GM18498 (cell line): ENCODE data around the gene KIAA1958.

Experiments used
- ATAC-seq: cut with Tn5 transposase; IDR thresholded peaks from one replicate; pipeline ENCODE4 v1.9.1; 2021; ENCODE audit warnings: mild to moderate bottlenecking, moderate library complexity; ENCODE audit not compliant: unreplicated experiment

Gene KIAA1958

DNA sequence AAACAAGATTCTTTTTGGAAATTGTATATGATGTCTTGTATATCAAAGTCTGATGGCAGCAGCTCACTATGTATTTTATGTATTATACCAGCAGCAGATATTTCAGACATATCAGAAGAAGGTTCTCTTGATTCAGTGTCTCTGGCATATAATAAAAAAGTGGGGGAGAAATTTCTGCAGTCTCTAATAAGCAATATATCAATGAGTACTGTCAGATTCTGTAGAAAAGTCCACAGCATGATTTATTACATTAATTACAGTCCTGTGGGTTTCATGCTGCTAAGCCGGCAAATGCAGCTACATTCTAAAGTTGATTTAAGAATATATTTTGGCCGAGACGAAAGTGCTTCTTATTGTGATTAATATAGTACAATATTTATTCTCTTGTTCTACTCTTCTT lies 113.1 kb downstream of the KIAA1958 start:
- ATAC-seq, result no peak

DNA sequence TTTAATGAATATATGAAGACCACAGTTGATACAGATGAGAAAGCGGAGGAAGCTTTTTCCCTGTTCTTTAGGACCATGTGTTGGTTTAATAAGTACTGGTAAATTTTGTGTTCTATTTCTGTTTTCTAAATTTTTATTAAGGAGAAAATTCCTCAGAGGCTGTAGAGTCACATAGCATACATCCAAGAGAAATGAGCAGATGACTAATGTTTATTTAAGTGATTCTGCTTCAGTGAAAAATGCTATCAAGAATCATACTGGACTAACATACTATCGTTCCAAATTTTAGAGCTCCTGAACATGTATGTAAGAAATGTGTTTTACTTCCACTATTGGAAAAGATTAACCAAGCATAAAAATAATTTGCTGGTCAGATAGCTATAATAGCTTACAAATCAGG lies 115.0 kb downstream of the KIAA1958 start:
- ATAC-seq, result no peak

DNA sequence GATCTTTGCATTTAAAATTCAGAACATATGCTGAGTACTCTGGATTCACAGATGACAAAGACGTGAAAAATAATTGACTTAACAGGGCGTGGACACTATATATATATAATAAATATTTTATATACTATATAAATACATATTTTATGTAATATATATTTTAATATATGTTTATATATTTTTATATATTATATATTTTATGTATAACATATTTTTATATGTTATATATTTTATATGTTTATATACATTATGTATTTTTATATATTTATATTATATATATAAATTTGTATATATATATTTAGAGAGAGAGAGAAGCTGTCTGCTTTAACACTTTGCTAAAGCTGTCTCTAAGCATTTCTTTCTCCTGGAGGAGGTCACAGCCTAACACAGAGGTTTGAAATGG lies 118.2 kb downstream of the KIAA1958 start:
- no peak for ATAC-seq

DNA sequence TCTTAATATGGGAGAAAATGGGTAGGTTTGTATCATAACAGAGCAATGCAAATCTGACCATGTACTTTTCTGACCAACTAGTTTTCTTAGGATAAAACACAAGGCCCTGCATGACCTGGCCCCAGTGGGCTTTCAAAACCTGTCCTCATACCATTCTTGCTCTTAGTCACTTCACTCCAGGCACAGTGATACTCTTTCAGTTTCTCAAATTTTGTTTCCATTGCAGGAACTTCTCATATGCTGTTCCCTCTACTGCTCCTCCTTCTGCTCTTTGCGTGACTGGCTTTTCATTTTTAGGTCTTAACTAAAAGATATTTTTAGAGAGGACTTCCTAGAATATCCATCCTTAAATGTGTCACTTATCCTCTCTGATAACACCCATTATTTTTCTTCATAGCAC lies 118.9 kb downstream of the KIAA1958 start:
- ATAC-seq, result peak; percentile 94

DNA sequence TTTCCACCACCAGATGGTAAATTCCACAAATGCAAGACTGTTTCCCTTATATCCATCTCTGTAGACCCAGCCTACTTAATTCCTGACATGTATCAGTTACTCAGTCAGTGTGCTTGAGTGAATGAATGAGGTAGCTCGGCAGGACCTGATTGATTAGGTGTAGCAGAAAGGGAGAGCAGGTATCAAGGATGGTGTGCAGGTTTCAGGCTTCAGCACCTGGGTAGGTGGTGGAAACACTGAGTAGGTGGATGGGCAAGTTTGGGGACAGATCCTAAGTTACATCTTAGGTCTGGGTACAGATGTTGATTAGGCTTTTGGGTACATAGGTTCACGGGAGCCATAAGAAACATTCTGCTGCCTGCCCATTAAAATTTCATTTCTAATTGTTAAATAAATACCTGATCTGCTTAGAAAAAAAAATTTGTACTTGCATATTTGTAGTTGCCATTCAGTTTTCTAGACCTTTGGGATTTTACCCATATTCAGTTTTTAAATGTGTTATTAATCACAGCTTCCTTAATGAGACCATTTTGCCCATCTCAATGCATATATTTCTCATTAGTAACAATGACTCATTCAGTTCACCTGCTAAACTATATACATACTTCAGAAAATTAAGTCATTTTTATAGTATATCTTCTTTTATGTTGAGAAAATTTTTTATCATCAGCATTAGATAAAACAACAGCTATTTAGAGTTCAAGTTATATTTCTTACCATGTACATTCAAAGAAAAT lies 119.5 kb downstream of the KIAA1958 start:
- peak; percentile 33 for ATAC-seq

DNA sequence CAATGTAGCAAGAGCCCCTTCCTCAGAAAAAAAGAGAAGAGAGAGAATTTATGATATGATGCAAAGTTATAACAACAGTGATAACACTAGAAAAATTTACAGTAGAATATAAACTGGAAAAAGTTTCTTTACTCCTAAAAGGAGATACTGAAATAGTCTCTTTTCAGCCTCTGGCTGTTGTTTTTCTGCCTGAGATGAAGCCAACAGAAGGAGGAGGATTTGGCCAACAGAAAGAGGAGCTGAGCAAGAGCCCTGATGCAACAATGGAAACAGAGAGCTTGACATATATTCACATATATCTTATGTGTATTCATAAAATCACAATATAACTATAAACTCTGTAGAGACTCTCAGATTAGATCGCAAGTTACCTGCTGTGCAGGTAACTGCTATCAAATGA lies 122.2 kb downstream of the KIAA1958 start:
- ATAC-seq, result no peak

DNA sequence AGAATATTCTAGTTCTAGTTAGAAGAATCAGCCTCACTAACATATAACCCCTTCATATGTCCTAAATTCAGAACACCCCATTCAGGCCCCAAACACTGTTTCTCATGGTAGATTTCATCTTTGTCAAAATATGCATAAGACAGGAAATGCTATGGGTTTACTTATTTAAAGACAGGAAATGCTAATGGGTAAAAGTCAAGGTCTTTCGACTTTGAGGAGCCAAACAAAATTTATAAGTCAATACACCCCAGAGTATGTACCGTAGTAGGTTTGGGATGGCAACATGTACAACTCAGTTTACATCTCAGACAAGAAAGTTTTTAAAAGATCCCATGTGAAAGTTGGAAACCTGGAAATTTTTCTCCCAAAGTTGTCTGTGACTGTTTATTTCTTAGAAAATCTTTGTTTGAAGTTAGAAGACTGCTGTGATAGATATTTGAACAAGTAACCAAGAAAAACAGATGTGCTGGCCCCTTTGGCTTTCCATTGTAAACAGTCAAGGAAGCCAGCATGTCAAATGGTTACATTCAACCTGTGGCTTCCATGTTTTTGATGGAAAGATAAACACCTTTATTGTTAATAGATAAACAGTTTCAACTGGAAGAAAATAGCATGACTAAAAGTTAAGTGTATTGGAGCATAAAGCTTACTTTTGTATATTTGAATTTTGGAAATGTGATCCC lies 129.1 kb downstream of the KIAA1958 start:
- ATAC-seq, result no peak

DNA sequence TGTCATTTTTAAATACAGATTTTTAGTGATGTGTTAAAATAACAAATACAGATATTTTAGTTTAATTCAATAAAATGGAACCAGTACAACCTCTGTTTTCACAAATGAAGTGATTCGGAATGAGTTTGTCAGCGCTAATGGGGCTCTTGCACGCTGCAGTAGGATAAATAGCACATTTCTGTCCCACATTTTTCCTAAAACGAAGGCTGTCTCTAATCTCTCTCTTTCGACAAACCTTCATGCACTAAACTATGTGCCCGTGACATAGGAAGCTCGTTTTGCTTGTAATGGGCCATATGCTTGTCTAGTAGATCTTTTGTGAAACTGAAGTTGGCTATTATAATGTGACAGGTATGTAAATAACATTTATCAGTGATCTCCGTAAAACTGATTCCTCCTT lies 130.7 kb downstream of the KIAA1958 start:
- no peak for ATAC-seq

DNA sequence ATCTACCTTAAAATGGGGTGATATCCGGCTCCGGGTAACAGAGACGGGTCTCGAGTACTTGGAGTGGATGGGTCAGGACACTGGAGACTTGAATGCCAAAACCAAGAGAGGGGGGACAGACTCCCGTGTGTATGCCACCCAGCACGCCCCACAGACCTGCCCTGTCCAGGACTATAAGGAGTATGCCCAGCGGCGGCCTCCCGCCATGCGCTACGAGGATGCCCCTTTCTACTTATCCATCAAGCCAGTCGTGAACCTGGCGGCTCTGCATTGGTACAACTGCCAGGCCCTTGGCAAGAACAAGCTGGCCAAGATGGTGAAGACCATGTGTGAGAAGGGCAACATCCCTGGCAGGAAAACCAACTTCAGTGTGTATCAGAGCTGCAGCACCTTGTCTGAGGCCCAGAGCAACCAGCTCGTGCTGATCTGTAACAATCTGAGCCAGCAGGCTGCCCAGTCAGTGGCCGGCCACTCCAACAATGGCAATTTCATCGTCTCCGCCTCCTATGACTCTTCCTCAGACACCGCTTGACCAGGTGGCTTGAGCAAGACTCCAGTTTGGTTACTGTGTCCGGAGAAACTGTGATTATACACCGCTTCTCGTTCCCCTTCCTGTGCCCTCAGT lies 131.9 kb downstream of the KIAA1958 start:
- ATAC-seq, result no peak

DNA sequence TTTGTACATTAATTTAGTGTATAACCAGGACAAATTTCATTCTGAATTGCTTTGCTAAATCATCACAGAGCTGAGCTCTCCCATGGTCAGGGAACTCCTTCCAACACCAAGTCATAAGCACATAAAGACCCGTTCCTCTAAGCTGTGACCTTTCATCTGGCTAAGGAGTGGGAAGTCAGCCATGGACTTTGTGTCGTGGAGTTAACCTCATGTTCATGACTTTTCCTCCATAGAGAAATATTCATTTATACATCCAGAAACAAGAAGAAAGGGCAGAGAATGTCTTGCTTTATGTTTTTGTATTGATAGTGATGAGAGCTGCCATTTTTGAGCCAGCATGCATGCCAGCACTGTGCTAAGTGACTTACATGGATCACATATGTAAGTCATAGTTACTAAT lies 133.8 kb downstream of the KIAA1958 start:
- ATAC-seq, result no peak

DNA sequence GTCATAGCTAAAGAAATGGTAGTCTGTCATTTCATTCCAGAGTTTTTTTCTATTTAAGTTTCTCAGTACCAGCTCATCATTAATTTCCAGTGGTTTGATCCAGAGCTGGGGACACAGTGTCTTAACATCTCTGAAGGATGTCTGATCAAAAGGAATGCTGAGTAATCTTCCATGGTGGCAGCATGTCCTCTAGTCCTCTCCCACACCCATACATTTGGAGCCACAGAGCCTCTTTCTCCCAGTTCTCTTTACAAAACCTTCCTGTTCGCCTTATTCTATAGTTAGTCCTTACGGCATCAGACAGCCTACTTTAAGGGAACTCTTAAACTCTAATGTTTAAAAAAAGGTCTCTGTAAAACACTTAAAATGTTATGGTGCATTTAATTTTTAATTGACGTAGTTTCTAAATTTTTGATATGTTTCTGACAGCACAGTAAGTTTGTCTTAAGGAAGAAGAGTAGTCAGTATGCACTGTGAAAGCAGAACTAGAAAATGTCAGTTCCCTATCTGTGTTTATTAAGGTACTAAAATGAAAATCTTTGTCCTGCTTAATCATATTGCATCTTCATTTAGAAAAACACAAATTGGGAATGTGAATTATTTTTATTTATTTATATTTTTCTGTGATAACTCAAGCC lies 134.5 kb downstream of the KIAA1958 start:
- ATAC-seq, result no peak

DNA sequence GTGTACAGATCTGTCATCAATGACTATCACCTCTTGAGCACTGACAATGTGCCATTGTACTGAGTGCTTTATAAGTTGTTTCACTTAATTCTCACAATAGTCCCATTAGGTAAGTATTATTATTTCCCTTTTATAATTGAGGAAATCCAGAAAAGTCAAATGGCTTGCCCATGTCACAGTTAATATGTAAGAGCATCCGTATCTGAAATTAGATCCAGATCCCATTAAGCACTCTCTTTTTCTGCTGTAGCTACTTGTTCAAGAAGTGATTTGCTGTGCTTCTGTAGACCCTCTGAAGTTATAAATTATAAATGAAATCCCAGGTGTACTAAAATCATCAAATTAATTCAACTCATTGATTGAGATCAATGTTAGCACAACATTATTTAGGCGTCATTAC lies 136.6 kb downstream of the KIAA1958 start:
- ATAC-seq, result no peak

DNA sequence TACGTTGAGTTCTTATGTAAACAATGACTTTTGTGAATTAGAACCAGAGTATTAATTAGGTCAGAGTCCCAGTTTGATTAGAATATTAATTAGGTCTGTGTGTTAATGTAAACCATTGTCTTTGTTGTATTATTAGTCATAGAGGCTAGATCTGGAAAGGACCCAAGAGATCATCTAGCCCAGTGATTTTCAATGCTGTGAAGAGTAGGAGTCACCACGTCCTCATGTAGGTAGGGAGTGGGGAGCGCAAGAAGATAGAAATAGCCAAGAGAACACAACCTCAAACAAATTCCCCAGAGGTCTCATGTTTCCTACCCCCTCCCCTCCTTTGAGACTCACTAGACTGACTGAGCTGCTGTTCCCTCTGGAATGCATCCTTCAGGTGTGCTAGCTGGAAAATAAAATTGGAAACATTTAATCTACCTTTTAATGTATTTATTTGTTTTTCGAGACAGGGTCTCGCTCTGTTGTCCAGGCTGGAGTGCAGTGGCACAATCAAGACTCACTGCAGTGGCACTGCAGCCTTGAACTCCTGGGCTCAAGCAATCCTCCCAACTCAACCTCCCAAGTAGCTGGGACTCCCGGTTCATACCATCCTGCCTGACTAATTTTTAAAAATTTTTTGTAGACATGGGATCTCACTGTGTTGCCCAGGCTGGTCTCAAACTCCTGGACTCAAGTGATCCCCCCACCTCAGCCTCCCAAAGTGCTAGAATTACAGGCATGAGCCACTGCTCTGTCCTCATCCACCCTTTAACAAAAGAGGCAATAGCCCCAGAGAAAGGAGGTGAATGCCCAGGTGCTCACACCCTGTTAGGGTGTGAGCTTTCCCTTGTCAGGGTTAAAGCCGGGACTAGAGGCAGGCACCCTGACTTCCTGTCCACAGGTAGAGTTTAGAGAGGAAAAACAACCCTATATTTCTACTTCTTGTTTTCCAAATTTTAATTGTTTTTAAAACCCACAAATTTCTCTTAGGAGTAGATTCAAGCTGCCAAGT lies 138.4 kb downstream of the KIAA1958 start:
- ATAC-seq, result no peak

DNA sequence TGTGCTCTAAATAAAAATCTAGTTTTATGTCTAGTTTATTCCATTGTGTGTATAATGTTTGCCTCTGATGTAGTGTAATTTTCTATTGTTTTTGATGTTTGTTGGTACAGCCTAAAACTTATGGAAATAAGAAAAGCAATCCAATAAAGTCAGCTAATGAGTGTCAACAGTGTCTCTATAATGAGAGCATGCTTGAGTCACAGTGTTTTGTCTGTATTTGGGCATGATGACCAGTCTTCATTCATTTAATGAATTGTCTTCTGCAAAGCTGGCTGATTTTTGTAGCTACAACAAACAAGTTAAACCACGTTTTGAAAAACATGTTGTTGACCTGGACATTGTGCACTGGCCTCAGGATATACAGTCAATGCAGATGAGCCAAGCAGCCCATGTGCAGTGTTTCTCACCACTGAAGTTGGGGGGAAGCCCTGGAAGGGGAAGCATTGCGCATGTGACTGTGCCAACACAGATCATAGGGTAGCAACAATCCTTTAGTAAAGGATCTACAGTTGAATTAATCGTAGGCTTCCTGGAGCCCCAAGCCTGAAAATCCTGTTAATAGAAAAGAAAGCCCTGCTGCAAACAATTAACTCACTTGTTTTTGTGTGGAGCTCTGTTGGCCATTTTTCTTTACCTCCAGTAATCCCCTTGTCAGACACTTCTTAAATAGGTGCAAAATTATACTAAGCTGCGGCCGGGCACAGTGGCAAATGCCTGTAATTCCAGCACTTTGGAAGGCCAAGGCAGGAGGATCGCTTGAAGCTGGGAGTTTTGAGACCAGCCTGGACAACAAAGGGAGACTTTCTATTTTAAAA lies 143.3 kb downstream of the KIAA1958 start:
- no peak for ATAC-seq

DNA sequence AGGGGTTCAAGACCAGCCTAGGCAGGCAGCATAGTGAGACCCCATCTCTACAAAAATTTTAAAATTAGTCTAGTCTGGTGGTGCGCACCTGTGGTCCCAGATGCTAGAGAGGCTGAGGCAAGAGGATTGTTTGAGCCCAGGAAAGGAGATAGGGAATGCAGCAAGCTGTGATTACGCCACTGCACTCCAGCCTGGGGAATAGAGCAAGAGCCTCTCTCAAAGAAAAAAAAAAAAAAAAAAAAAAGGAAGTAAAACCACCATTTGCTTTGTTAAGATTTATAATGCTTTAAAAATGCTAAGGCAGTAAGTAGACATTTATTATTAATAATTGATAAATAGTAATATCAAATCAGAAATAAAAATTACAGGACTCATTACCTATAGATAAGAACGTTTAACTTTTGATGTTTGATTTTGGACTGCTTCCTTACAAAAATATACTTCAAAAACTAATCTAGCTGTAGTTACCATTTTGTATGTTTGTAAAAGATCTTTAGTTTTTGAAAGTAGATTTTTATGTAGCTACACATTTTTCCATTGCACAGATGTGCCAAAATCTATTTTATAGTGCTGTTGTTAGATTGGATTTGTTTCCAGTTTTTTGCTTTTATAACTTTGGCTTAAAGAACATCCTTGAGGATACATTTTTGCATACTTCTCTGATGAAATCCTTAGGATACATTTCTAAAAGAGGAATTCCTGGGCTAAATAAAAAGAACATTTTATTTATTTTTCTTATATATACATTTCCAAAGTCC lies 144.9 kb downstream of the KIAA1958 start:
- no peak for ATAC-seq

DNA sequence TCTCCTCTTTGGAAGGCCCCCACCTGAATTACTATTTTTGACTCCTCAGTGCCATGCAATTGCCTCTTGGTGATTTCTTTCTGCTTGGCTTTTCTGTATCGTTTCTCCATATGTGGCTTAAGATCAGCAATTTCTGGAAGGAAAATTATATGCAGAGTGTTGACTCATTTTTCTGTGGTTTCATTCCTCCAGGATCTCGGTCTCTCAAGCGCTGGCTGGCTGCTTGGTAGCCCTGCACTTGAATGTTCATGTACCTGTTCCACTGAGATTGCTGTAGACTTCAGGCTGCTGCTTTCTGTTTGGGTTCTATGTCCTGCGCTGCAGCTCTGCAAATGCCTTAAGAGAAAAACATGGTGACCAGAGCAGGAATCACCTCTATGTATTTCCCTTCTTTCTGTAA lies 153.7 kb downstream of the KIAA1958 start:
- no peak for ATAC-seq

DNA sequence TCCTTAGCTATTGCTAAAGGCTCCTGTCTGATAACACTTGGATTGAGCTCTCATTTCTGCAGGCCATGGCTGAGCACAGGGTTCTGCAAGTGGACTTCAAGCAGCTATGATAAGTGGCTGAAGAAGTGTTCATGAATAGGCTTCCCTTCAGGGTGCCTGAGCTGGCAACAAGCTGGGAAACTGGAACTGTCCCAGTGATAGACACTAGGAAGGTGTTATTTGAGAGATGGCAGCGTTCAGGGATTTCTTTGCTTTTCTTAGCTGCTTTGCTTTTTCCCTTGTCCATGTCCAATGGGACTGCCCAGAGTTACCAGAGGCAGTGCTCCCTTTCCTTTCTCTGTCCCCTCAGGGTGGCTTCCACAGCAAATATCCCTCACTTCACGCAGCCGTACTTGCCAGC lies 155.5 kb downstream of the KIAA1958 start:
- no peak for ATAC-seq

DNA sequence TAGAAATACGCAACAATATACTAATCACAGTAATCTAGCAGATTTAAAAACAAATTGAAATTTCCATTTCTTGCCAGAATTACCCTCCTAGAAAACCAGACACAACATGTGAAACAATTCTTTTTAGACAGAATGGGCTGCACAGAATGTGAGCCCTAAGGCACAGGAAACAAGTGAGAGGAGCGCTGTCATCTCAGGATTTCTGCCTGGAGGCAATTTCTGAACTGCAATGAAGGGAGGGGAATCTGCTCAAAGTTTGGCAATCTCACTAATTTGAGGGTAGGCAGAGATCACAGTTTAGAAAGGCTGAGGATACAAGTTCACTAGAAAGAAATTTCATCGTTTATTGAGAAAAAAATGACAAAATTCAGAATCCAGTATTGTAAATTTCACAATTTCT lies 161.0 kb downstream of the KIAA1958 start:
- no peak for ATAC-seq

DNA sequence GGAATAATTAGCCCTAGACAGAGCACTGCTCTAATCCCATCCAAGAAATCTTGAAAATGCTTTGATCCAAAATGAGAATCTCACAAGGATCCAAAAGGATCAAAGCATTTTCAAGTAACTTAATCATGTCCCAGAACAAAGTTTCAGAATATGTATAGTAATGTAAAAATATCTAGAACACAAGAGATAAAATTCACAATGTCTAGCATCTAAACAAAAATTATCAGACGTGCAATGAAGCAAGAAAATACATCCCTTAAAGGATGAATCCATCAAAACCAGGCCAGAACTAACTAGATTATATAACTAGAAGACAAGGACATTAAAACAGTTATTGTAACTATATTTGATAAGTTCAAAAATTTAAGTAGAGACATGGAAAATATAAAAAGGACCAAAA lies 162.0 kb downstream of the KIAA1958 start:
- ATAC-seq, result no peak
